Coronary artery (tissue), 2 donors: Measurements from ENCODE around the gene DISC1.
"Not testable (repeated sequence)": the region's sequence is repeated elsewhere in the genome, so short reads cannot be mapped to it uniquely, and the experiment has no call there.

Experiments used
- DNase-seq: peaks from one replicate; pipeline ENCODE4 v3.0.0-alpha.2; 2017; ENCODE audit warnings: low spot score
- H3K27ac ChIP-seq, 2 donors: fragments of 200-600 bp; sonication (generic); one replicate each; pipeline ENCODE4 v1.5.1; 2016 to 2019
- H3K4me3 ChIP-seq: fragments of 200-600 bp; sonication (generic); 2 replicates; pipeline ENCODE4 v1.5.1; 2016; ENCODE audit warnings: mild to moderate bottlenecking, moderate library complexity
- TF ChIP-seq, protein P1 (sequence below): fragments of 200-600 bp; sonication (generic); IDR thresholded peaks from one replicate; pipeline ENCODE4 v1.5.1; 2019; ENCODE audit warnings: antibody characterized with exemption

The DISC1 gene

DNA sequence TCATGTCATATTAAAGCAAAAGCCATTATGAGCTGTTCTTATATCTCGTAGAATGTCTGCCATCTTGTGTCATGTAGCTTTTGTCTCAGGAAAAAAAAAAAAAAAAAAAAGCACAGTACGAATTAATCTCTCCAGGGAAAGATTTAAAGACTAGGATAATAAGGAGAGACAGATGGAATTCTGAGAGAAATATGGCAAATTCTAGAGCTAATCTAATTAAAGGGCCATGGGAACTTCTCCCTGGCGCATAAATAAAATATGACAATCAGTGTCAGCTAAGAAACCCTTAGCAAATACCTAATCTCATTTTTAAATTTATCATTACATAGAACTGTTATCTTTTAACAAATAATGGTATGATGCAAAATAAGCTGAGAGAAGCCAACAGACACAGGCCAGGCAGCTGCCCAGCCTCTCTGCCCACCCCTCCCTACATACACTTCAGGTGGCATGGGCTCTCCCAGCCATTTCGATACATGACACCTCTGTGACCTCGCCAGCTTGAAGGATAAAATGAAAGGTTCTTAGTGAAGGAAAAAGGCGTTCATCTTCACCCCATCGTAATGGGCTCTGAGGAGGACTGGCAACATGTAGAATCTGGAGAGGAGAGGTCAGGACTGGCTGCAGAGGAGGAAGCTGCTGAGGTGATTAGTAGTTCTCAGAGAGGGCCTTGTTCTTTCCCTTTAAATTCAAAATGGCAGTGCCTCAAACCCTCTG is 39.8 kb downstream of the DISC1 start:
- Histone ChIP-seq H3K27ac (no peak overlapping the region), H3K4me3 (no peak overlapping the region)
- no peak for DNase-seq
- TF ChIP-seq, protein P1, sequence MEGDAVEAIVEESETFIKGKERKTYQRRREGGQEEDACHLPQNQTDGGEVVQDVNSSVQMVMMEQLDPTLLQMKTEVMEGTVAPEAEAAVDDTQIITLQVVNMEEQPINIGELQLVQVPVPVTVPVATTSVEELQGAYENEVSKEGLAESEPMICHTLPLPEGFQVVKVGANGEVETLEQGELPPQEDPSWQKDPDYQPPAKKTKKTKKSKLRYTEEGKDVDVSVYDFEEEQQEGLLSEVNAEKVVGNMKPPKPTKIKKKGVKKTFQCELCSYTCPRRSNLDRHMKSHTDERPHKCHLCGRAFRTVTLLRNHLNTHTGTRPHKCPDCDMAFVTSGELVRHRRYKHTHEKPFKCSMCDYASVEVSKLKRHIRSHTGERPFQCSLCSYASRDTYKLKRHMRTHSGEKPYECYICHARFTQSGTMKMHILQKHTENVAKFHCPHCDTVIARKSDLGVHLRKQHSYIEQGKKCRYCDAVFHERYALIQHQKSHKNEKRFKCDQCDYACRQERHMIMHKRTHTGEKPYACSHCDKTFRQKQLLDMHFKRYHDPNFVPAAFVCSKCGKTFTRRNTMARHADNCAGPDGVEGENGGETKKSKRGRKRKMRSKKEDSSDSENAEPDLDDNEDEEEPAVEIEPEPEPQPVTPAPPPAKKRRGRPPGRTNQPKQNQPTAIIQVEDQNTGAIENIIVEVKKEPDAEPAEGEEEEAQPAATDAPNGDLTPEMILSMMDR: no peak

DNA sequence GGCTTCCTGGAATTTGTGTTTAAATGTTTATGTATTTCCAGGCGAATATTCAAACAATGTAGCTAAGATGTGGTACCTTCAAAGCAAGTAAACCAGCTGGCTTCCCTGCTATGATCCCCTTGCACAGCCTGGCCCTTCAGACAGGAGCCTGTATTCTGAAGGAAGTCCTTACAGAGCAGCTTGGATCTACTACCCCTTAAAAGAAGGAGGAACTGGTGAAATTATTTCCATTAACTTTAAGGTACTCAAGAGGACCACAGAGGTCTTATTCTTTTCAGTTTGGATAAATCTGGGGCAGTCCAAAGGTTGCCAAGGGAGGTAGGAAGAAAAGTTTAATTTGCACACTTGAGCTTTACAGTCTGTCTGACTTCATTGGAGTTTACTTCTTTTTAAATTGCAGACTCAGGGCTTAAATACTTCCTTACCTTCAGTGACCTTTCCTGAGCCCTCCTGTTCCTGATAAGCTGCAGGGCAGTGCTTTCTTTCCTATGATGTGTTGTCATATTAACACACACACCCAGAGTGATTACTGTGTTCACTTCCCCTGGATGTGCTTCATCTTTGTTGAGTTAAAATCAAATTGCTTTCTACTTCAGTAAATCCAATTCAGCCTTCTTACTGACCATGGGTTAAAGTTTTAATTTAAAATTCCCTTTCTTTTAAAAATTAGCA is 40.5 kb downstream of the DISC1 start:
- DNase-seq: no peak
- TF ChIP-seq, protein P1: no peak
- no peak overlapping the region for H3K27ac ChIP-seq

DNA sequence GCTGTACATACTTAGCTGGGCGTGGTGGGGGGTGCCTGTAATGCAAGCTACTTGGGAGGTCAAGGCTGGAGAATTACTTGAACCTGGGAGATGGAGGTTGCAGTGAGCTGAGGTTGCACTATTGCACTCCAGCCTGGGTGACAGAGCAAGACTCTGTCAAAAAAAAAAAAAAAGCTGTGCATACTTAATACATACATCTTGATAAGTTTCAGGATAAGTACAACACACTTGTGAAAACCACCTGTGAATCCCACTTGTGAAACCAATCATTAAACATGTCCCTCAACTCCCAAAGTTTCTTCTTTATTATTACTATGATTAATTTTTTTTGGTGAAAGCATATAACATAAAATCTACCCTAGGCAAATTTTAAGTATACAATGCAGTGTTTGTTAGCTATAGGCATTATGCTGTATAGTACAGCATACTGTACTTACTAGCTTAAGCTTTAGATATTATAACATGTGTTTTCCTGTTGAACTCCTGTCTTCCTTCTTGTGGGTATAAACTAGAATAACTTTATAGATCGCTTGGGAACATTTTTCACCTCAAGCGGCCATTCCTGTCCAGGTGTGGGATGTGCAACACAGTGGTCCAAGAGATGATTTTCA is 41.4 kb downstream of the DISC1 start:
- Histone ChIP-seq H3K27ac (no peak overlapping the region), H3K4me3 (no peak overlapping the region)
- TF ChIP-seq, protein P1: no peak
- no peak for DNase-seq

More for the DNA sequence above, 40.5 kb downstream of the DISC1 start:
- no peak overlapping the region for H3K4me3 ChIP-seq

DNA sequence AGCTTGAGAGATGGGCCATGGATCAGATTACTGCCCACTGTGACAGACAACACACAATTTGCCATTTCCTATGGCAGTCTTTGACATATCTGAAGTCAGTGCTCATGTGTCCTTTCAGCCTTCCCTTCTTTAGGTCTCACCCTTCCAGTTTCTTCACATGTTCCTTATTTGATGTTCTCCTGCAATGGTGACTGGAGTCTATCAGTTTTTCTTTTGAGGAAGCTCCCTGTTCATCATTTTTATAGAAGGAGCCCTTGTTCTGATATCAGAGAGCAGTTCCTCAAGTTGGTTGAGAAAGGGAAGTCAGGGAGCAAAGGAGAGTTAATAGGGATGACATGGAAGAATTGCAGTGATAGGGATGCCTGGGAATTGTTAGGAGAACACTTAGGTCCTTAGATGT is 42.2 kb downstream of the DISC1 start:
- no peak overlapping the region for H3K4me3 ChIP-seq
- H3K27ac ChIP-seq: no peak overlapping the region
- TF ChIP-seq, protein P1: no peak
- DNase-seq: no peak

DNA sequence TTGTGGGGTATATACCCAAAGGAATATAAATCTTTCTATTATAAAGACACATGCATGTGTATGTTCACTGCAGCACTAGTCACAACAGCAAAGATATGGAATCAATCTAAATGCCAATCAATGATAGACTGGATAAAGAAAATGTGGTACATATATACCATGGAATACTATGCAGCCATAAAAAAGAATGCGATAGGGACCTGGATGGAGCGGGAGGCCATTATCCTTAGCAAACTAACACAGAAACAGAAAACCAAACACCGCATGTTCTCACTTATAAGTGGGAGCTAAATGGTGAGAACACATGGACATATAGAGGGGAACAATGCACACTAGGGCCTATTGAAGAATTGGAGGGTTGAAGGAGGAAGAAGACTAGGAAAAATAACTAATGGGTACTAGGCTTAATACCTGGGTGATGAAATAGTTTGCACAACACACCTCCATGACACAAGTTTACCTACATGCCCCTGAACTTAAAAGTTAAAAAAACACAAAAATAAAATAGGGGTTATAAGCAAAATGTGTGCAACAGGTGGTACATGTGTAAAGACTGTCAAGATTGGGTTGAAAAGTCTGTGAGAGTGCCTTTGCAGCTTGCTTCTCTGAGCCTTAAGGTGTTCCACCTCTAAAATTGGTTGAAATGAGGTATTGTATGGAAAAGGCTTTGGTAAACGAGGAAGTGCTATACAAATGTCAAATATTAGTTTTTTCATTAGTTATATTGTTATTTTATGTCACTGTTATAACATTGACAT is 43.5 kb downstream of the DISC1 start:
- not testable (repeated sequence) for H3K4me3 ChIP-seq, H3K27ac ChIP-seq, DNase-seq

DNA sequence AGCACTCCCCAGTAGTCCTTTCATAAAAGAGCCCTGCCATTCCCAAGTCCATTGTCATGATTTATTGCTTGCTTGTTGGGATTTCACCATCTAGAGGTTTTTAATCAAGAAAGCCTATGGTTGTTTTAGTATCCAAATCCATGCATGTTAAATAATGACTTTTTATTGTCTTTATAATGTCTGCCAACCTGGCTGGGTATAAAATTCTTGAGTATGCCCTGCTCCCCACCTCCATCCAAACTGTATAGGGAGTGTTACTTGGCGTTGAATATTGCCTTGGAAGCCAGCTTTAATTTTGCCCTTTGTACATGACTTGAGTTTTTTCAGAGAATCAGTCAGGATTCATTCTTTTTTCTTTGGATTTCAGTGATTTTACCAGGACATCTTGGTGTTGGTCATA is 44.2 kb downstream of the DISC1 start:
- Histone ChIP-seq H3K27ac (no peak overlapping the region), H3K4me3 (no peak overlapping the region)
- TF ChIP-seq, protein P1: no peak
- DNase-seq: no peak

DNA sequence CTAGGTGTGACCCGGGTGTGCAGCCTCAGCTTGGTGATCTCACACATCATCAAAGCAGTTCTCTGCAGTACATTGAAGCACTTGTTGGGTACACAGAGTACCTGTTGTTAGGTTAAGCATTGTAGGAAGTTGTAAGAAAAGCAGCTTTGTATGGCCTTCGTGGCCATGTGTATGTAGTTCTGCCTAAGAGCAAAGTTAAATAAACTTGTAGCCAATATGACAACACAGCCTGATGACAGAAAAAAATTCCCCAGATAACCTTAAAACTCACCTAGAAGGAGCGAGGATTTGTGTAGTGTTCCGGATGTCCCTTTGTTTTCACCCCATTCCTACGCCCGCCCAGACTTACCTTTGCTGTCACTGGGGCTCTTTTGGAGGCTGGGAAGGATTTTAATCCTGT is 48.0 kb downstream of the DISC1 start:
- TF ChIP-seq, protein P1: no peak
- no peak overlapping the region for H3K27ac ChIP-seq
- H3K4me3 ChIP-seq: no peak overlapping the region
- DNase-seq: no peak
